GM19035 (cell line): ENCODE data around the gene ZNF627.
A peak's percentile ranks its signal among the peaks of the same experiment; 100 is the strongest.
"Not testable (repeated sequence)": the region's sequence is repeated elsewhere in the genome, so short reads cannot be mapped to it uniquely, and the experiment has no call there.

Source experiments
- ATAC-seq: cut with Tn5 transposase; IDR thresholded peaks from one replicate; pipeline ENCODE4 v1.9.1; 2021; ENCODE audit not compliant: unreplicated experiment

The ZNF627 gene

DNA sequence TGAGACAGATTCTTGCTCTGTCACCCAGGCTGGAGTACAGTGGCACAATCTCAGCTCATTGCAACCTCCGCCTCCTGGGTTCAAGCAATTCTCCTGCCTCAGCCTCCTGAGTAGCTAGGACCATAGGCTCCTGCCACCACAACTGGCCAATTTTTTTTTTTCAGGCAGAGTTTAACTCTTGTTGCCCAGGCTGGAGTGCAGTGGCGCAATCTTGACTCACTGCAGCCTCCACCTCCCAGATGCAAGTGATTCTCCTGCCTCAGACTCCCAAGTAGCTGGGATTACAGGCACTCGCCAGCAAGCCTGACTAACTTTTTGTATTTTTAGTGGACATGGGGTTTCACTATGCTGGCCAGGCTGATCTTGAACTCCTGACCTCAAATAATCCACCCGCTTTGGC, 23.5 kb upstream of the ZNF627 start:
- not testable (repeated sequence) for ATAC-seq

DNA sequence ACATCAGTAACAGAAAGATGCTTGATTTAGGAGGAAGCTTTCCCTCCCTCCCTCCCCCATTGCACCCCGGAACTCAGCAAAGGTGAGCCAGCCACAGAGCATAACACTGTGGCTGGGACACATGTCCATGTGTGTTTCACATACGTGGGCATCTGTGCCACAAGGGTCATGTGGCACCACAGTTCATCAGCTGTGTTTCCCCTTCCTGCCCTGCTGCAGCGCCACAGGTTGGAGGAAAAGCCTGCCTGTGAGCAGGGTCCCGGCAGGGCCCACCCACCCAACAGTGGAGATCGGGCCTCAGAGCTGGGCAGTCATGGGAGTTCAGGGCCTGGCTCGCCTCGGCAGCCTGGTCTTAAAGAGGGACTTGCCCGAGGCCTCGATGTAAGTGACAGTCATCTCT, 22.6 kb upstream of the ZNF627 start:
- no peak for ATAC-seq

DNA sequence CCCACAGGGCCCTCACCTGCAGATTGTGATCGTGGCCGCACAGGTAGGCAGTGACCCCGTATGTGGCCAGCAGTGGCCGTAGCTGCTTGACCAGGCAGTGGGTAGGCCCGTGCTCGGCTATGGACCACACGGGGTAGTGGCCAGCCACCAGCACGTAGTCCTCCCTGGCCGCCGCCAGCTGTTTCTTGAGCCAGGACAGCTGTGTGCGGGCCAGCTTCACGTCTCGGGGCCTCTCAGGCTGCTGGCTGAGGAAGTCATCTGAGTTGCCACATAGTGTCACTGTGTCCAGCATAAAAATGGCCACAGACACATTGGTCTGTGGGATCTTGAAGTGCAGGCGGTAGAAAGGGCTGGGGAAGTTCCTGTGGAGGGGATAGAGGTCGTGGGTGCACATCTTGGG, 21.1 kb upstream of the ZNF627 start:
- ATAC-seq, result no peak

DNA sequence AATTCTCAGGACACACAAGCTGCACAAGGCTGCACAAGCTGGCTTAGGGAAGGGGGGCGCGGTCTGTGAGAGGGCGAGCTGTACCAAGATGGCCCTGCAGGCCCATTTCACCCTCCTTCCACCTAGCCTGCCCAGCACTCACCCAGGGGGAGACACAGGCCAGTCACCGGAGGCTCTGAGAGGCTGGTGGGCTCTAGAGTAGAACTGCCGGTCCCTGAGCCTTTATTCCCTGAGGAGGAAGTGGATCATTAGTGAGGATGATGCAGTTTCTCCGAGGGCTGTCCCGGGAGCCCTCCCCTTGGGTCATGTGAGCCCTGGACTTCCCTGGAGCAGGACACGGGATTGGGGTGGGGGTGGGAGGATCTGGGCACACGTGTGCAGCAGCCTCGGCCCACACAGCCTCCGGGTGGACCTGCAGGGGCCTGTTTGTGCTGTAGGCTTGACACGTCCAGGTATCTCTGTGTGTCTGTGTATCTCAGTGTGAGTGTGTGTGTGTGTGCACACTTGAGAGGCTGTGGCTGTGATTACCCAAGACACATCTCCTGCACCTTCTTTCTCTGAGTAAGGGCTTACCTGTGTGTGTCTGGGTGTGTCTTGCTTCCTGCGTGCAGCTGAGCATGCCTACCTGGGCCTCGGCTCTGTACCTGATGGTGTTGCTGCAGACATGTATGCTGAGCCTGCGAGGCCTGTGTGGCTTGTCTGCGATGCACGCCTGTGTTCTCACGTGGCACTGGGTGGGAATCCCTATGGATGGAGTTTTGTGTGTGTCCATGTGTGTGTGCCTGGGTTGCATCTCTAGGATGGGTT, 19.6 kb upstream of the ZNF627 start, which contains the start of gene ACP5:
Gene ACP5, minus strand, starts transcription at position 195 of the 807 bp plus-strand sequence. CDS start 328 bp downstream, outside the sequence.
- ATAC-seq, result no peak

DNA sequence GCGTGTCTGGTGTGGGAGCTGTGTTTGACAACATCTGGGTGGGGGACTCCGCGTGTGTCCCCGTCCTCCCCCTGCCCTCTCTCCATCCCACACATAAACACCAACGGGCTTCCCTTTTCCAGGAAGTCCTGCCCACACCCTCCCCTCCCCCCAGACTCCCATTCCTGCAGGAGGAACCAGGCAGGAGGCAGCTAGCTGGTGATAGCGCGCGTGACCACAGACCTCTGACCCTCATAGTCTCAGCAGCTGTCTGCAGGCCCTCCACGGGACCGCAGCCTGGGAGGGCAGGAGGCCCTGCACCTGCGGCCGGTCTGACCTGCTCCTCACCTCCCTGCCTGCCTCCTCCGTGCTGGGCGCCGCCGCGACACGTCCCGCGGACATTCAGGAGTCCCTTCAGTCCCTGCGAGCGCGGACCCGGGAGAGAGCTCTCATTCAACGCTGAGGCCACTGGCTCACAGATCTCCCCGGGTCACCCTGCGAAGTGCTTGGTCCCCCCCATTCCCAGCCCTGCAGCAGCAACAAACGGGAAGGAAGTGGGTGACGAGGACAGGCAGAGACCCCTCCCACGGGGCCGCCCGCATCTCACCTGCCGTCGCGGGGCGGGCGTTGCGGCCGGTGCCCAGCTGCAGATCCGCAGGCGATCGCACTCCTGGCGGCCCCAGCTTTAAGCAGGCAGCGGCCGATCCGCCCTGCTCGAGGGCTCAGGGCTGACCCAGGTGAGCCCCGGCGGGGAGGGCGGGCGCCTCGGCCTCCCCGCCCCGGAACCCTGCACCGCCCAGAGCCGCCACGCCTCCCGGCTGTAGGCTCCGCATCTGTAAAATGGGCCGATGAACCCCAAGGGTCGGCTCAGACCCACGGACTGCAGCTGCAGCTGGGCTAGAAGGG, 18.8 kb upstream of the ZNF627 start:
- no peak for ATAC-seq

DNA sequence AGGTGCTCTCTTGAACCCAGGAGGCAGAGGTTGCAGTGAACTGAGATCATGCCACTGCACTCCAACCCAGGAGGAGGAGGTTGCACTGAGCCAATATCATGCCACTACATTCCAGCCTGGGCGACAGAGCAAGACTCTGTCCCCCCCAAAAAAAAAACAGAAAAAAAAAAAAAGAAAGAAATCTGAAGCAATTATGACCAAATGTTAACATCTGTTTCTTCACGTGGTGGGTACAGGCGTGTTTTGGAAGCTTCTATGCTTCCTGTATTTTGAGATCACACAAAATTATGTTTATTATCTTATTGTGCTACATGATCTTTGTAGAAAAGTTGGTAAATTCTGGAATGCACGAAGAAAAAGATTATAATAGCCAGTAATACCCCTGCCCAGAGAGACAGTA, 17.2 kb upstream of the ZNF627 start:
- ATAC-seq, result no peak

DNA sequence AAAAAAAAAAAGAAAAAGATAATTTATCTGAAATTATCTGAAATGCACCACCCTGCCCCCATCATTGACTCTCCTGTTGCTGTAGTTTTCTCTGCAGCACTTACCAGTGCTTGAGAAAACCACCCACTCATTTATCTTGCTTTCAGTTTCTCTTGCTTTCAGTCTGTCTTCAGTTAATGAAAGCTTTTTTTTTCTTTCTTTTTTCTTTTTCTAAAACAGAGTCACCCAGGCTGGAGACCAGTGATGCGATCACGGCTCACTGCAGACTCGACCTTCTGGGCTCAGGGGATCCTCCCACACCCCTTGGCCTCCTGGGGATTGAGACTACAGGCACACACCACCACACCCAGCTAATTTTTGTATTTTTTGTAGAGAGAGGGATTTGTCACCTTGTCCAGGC, 15.5 kb upstream of the ZNF627 start:
- ATAC-seq, result peak; percentile 75

DNA sequence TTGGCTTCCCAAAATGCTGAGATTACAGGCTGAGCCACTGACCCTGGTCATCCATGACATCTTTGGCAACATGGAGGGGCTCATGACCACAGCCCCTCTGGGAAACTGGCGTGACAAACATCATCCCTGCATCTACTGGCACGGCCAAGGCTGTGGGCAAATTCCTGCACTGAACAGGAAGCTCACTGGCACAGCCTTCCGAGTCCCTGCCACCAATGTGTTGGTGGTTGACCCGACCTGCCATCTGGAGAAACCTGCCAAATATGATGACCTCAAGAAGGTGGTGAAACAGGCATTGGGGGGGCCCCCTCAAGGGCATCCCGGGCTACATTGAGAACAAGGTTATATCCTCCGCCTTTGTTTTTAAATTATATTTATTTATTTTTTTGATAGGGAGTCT, 11.0 kb upstream of the ZNF627 start:
- ATAC-seq, result no peak

DNA sequence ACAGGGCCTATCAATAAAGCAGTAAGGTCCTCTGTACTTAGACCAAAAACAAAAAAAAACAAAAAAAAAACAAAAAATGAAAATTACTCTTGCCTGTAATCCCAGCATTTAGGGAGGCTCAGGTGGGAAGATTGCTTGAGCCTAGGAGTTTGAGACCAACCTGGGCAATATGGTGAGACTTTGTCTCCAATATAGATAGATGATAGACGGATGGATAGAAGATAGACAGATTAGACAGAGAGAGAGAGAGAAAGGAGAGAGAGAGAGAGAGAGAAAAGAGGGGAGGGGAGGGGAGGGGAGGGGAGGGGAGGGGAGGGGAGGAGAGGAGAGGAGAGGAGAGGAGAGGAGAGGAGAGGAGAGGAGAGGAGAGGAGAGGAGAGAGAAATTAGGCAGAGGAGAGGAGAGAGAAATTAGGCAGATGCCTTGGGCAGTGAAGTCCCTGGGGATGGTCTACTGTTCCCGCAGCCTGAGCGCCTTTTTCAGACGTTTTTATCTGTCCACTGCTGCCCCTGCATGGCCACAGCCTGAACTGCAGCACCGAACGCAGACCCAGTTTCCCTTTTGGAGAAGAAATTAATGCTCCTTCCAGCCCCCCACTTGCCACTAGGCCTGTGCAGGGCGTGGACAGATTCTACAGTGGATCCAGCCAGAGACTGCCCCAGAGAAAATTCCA, 9.8 kb upstream of the ZNF627 start:
- no peak for ATAC-seq

DNA sequence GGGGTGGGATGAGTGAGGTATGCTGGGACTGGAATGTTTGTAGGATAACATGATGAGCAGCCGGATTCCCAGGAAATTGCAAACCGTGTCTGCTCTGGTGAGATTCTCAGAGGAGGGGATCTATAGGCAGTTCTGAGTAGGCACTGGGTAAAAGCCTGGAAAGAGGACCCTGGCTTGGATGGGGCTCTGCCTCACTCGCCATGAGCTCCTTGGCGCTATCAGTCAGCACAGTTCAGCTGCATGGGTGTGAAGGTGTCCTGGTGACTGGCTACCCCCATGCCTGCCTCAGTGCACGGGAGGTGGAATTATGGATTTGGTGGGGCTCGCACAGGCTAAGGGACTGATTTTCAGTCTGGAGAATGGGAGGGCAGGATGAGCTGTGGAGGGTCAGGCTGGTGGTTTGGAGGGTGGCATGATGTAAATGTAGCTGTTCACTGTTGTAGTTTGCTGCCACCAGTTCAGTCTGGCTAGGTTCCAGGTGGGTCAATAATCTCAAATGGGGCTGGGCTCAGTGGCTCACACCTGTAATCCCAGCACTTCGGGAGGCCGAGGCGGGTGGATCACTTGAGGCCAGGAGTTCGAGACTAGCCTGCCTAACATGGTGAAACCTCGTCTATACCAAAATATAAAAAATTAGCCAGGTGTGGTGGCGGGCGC, 9.2 kb upstream of the ZNF627 start:
- ATAC-seq, result no peak

DNA sequence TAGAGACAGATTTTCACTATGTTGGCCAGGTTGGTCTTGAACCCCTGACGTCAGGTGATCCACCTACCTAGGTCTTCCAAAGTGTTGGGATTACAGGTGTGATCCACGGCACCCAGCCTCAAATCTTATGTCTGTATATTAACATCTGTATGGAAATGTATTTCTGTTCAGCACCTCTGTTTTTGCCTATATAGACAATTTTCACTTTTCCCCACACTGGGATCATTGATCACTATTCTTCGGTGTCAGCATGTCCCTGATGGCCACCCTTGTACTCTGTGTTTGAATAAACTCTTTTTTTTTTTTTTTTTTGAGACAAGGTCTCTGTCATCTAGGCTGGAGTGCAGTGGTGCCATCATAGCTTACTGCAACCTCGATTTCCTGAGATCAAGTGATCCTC, 3.2 kb upstream of the ZNF627 start:
- no peak for ATAC-seq

DNA sequence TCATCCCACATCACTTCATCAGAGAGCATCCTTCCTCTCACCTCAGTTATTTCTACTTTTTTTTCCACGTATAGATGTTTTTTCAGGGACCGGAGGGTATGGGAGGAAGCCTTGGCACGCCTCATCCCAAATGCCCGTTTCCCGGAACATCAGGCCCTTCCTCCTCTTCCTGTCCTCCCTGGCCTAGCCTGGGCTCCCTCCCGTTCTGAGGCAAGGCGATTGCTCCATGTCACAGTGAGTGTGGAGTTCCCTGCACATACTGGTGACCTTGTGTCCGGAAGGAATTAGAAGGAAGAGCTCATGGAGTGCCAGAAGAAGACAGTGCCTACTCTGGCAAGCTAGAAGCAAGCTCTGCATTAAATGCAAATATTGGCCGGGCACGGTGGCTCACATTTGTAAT, 1.1 kb upstream of the ZNF627 start:
- ATAC-seq, result no peak

DNA sequence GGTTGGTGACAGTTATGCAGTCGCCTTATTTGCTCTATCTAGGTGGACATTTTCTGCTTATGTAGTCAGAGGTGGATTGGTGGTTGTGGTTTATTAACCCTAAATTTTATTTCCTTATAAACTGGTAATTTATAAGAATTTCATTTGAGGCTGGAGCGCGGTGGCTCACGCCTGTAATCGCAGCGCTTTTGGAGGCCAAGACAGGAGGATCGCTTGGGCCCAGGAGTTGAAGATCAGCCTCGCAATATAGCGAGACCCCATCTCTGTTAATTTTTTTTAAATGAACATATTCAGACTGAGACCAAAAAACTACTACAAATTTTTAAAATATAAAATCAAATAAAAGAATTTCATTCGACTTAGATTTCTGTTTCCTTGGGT, 810 bp downstream of the ZNF627 start:
- ATAC-seq, result no peak

DNA sequence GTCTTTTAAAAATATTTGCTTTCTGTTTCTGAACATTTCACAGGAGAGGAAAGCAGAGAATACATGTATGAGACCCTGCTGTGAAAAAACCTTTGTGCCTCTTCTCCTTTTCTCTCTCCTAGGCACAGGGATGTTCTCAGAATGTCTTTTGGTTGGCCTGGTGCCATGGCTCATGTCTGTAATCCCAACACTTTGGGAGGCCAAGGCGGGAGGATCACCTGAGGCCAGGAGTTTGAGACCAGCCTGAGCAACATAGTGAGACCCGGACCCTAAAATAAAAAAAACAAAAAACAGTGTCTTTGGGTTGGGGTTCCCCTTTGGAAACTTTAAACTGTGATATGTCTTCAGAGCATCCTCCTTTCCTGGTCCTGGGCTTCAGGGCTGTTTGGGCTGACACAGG, 1.5 kb downstream of the ZNF627 start:
- no peak for ATAC-seq

DNA sequence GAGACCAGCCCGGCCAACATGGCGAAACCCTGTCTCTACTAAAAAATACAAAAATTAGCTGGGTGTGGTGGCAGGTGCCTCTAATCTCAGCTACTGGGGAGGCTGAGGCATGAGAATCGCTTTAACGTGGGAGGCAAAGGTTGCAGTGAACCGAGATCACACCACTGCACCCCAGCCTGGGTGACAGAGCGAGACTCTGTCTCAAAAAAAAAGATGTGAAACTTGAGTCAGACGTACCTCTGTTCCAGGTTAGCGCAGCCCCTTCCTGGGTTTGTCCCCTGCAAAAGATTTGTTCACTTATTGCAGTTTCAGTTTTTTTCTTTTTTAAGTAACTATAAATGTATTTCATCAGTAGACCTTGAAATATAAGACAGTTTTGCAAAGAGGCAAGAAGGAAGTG, 2.4 kb downstream of the ZNF627 start:
- not testable (repeated sequence) for ATAC-seq

DNA sequence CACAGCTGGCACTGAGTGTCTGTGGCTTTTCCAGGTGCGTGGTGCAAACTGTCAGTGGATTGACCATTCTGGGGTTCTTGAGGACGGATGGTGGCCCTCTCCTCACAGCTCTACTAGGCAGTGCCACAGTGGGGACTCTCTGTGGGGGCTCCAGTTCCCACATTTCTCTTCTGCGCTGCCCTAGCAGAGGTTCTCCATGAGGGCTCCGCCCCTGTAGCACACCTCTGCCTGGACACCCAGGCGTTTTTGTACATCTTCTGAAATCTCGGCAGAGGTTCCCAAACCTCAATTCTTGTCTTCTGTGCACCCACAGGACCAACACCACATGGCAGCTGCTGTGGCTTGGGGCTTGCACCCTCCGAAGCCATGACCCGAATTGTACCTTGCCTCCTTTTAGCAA, 9.2 kb downstream of the ZNF627 start:
- no peak for ATAC-seq

DNA sequence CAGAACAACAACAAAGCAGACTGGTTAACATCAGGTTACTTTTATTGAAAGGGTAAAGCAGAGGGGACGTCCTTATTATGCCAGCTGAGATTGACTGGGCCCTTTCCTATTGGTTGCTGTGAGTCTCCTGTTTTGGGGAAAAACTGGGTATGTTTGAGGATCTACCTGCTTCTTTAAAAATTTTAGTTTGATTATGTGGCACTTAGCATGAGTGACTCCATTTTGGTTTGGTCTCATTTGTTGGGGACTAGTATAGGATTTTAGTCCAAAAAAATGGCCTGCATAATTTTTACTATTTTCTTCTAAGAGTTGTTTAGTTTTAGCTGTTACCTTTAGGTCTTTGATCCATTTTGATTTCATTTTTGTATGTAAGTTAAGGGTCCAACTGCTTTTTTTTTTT, 14.4 kb downstream of the ZNF627 start:
- ATAC-seq, result no peak

DNA sequence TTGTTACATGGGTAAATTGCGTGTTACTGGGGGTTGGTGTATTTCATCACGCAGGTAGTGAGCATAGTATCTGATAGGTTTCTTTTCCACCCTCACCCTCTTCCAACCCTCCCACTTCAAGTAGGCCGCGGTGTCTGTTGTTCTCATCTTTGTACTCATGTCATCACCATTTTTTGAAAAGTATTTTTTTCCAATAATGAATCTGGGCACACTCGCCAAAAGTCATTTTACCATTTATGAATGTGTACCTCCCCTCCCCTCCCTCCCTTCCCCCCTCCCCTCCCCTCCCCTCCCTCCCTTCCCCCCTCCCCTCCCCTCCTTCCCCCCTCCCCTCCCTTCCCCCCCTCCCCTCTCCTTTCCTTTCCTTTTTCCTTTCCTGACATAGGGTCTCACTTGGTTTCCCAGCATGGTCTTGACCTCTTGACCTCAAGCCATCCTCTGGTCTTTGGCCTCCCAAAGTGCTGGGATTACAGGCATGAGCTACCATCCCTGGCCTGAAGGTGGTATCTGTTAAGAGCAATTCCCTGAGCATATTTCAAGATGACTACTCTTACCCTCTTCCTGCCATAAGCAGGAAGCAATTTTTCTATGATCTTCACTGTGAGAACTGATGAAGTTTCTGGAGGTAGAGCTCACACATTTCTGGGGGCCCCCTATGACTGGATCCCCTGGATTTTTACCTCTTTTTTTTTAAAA, 15.7 kb downstream of the ZNF627 start:
- ATAC-seq, result no peak

DNA sequence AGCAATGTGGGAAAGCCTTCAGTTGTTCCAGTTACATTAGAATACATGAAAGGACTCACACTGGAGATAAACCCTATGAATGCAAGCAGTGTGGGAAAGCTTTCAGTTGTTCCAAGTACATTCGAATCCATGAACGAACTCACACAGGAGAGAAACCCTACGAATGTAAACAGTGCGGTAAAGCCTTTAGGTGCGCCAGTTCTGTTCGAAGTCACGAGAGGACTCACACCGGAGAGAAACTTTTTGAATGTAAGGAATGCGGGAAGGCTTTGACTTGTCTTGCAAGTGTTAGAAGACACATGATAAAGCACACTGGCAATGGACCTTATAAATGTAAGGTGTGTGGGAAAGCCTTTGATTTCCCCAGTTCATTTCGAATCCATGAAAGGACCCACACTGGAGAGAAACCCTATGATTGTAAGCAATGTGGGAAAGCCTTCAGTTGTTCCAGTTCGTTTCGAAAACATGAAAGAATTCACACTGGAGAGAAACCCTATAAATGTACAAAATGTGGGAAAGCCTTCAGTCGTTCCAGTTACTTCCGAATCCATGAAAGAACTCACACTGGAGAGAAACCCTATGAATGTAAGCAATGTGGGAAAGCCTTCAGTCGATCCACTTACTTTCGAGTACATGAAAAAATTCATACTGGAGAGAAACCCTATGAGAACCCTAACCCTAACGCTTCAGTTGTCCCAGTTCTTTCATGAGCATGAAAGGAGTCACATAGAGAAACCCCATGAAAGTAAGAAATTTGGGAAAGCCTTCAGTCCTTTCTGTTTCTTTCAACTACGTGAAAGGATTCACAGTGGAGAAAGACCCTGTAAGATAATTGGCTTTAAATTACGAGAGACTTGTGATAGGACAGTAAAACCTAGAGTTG, 20.1 kb downstream of the ZNF627 start:
- ATAC-seq, result no peak

DNA sequence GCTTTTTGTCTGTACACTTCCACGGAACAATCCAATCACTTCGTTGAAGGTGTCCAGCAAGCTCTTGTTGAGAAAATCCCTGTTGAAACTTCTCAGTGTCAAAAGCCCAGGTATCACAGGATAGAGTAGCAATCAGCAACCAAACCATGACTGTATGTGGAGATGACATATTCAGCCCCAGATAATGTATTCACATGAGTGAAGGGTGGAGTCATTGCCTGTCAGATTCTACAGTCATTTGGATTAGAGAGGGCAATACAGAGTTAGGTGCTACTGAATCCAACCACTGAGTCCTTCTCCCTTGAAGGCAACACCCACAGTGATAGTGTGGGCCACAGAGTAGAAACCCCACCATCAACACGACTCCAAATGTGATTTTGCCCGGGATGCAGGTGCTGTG, 23.3 kb downstream of the ZNF627 start:
- no peak for ATAC-seq
